C4-2B (cell line): Measurements from ENCODE around the gene CTR9.

ENCODE experiments used
- H3K27ac ChIP-seq: fragments of 450-650 bp; 2 replicates; pipeline ENCODE4 v1.5.1; 2017
- CTCF ChIP-seq: fragments of 450-650 bp; conservative IDR thresholded peaks from 2 replicates; pipeline ENCODE4 v1.5.1; 2017; ENCODE audit warnings: mild to moderate bottlenecking
- ZFX ChIP-seq: fragments of 450-650 bp; IDR thresholded peaks from 2 replicates; pipeline ENCODE4 v1.6.1; 2017

Gene CTR9

GRCh38 chr11:10728789-10729472, 22.1 kb upstream of the CTR9 start:
- TF ChIP-seq ZFX (no peak), CTCF (no peak)
- H3K27ac ChIP-seq, result no peak overlapping the region

GRCh38 chr11:10730151-10730550, 20.9 kb upstream of the CTR9 start:
- H3K27ac ChIP-seq, result no peak overlapping the region
- TF ChIP-seq ZFX, result no peak

- TF ChIP-seq CTCF (no peak), ZFX (no peak)
- H3K27ac ChIP-seq, result no peak overlapping the region
These were observed 19.9 kb upstream of the CTR9 start for GRCh38 chr11:10731064-10731680.

GRCh38 chr11:10735481-10736475, 15.3 kb upstream of the CTR9 start:
- H3K27ac ChIP-seq, result no peak overlapping the region
- TF ChIP-seq CTCF, result peak; percentile 100
- no peak for TF ChIP-seq ZFX

GRCh38 chr11:10742460-10743208, 8.4 kb upstream of the CTR9 start:
- TF ChIP-seq CTCF, result no peak
- no peak for TF ChIP-seq ZFX
- no peak overlapping the region for H3K27ac ChIP-seq

GRCh38 chr11:10743354-10744000, 7.6 kb upstream of the CTR9 start:
- H3K27ac ChIP-seq, result no peak overlapping the region
- no peak for TF ChIP-seq CTCF
- no peak for TF ChIP-seq ZFX

GRCh38 chr11:10744206-10744605, 6.8 kb upstream of the CTR9 start:
- TF ChIP-seq CTCF (no peak), ZFX (no peak)
- H3K27ac ChIP-seq, result no peak overlapping the region
